CD4-positive, alpha-beta T cell treated with Interleukin-12 subunit alpha and Interleukin-12 subunit beta, for 1 hour (primary cell): Measurements from ENCODE around the gene ASTE1.

Experiments used
- DNase-seq: peaks from one replicate; pipeline ENCODE4 v3.0.0-alpha.2; 2020

Gene ASTE1, protein sequence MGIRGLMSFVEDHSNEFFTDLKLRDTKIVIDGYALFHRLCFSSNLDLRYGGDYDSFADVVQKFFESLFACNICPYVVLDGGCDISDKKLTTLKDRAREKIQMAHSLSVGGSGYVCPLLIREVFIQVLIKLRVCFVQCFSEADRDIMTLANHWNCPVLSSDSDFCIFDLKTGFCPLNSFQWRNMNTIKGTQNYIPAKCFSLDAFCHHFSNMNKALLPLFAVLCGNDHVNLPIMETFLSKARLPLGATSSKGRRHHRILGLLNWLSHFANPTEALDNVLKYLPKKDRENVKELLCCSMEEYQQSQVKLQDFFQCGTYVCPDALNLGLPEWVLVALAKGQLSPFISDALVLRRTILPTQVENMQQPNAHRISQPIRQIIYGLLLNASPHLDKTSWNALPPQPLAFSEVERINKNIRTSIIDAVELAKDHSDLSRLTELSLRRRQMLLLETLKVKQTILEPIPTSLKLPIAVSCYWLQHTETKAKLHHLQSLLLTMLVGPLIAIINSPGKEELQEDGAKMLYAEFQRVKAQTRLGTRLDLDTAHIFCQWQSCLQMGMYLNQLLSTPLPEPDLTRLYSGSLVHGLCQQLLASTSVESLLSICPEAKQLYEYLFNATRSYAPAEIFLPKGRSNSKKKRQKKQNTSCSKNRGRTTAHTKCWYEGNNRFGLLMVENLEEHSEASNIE

DNA sequence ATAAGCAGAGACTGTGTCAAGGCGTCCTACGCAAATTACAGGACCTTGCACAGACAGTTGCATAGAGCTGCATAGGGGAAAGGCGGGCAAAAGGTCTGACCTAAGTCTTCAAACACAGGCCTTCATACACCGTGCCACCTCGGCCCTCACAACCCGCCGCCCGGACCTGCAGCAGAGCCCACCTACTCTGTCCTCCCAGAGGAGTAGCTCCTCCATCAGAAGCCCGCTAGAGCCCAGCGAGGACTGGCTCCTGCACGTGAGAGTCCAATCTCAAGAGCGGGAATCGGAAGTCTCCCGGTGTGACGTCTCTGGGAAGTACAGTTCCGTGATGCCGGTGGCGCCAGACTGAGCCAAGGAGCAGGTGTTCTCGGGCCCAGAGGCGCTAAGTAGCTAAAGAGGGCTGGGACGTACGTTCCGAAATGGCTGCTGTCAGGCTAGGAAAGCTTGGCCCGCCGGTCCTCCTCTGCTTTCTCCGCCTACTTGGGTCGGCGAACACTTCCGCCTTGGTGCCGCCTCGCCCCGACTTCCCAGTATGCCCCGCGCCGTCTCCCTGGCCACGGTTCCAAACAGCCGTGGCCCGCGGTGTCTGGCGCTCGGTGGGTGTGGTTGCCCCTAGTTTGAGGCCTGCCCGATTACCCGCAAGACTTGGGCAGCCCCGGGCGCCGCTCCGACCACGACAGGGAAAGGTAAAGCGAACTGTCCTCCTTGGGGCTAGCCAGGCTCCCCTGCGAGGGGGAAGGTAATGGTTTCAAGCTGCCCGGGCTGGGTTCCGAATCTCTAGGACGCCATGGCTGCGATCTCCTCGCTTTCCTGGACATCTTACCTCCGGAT, at the start of gene ASTE1, which contains the start of gene NEK11:
Gene ASTE1 (minus strand): TSS at position 505 of the 831 bp plus-strand sequence. CDS start 1,519 bp downstream, outside the sequence.
Gene NEK11 (plus strand): TSS at position 557 of the 831 bp plus-strand sequence. CDS start 2,832 bp downstream, outside the sequence.
- DNase-seq: peak; percentile 94

DNA sequence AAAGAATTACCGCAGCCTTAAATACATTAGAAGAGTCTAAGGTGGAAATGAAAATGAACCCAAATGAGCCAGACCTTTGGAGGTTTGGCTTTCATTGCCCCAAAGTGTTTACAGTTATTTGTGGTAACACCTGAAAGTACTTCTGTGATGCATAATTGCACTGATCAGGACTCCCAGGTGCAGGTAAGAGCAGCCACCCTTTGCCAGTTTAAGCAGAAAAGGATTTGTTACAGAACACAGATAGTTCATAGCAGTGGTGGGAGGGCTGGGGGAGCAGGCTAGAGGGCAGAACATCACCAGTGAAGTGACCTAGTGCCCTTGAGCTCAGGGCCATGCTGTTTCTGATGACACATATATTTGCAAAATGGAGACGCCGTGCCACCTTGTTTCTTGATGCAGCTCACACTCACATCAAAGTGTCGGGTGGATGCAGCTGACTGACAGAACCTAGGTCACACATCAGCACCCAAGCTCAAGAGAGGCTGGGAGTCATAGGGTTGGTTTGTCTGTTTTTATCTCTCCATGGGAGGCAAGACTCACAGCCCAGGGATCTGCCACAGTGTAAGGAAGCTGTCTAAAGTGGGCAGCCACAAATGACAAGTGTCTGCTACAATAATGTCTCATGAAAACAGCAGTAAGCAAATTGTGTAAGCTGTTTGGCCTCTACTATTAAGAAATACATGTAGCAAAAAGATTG, 49.2 kb upstream of the ASTE1 start:
- DNase-seq: no peak

DNA sequence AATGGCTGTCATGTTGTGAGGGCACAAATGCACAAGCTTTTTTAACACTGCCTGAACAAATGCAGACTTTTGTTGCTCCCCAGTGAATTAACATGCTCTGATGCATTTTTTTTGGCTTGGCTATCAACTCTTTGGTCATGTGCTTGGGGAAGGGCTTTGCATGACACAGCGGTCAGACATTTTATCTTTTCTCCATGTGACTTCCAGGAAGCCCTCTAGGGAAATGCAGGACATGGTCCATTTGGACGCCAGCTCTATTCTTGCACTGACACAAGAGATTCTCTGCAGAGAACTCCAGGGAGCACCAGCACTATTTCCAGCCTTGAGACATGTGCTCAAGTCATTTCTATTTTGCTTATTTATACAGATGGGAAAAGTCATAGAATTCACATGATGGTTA, 46.2 kb upstream of the ASTE1 start:
- DNase-seq: no peak

DNA sequence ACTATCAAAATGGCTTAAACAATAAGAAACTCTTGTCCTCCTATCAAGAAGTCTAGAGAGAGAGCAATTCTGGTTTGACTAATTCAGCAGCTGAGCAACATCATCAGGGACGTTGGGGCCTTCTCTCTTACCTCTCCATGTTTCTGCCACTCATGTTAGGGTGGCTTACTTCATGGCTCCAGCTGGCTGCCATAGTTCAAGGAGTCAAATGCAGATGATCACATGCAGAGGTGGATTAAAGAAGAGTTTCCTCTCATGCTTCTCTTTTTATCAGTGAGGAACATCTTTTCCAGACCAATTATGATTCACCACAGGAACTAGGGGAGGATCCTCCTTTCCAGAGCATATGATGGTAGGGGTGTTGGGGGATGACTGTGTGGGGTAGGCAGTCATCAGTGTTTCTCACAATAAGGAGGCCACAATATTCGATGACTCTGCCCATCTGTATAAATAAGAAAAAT, 45.5 kb upstream of the ASTE1 start:
- no peak for DNase-seq

DNA sequence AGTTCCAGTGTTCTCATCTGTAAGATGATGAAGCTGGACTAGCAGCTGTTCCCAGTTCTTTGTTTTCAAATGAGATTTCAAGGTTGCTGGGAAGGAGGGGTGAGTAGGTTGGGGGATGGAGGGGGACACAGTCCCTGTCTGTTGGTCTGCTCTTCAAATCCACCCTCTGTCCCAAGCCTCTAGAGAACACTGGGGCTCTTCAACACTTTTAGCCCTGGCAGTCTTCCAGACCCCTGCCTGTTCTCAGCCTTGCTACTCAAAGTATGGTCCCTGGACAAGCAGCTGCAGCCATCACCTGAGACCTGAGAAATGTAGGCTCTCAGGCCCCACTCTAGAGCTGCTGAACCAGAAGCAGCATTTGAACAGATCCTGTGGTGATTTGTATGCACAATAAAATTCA, 41.4 kb upstream of the ASTE1 start:
- DNase-seq: no peak

DNA sequence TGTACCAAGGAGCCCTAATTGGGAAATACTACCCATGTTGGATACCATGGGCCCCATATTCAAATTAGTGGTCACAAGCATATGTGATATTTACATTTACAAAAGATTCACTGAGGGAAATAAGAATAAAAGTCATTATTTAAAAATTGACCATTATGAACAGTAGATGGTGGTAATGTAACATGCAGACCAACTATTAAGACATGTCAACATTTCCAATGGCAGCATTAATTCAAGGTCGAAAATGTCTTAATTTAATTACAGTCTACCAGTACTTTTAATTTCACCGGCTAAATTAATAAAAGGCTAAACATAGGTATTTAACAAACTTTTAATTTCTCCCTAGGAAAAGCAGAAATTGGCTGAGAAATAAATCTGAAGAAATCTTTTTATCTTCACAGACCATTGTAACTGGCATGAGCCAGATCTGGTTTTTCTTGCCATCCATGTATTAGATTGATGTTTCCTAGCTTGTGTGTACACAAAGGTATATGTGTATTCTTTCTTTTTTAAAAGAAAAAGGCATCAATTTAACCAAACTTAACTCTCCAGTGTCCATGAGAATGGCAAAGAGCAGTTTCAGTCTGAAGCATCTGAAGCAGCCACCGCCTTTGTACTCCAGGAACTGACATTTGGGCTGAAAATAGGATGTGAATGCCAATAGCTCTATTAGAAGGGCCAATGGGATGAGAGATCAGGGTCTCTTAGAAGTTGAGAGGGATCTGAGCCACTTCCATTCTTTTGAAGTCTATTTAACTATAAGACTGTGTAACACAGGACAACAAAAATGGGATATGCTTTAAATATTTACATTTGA, 26.6 kb upstream of the ASTE1 start:
- DNase-seq: no peak

DNA sequence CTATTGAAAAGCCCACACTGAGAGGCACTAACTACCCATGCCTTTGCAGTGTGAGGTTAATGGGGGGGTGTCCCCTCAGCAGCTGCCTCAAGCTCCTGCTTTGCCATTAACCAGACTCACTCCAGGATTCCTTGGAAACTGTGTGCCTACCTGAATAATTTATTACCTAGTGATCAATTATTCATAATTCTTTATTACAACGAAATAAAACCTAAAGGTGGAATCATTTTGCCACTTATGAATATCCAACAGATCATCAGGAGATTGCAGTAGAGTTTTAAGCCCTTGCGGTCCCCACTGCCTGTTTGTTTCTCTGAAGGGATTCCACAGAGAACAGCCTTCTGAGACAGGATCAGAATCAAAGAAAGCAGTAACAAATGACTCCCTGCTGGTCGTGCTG, 23.4 kb upstream of the ASTE1 start:
- no peak for DNase-seq

DNA sequence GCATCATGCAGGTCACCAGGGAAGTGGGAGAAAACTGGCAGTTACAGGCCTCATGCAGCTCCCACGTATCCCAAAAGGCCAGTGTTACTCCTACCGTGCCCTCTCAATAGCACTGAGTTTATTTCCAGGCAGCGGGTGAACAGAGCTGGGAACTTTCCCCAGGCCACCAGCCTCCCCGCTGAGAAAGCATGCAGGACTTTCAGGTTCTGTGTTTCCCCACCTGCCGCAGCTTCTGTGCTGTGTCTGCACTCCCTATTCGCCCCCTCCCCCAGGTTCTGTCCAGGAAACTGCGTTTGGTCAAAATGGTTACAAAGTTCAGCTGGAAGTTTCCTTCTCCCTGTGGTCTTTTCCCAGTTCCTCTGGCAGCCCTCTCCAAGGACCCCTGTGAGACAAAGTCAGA, 21.4 kb upstream of the ASTE1 start:
- no peak for DNase-seq

DNA sequence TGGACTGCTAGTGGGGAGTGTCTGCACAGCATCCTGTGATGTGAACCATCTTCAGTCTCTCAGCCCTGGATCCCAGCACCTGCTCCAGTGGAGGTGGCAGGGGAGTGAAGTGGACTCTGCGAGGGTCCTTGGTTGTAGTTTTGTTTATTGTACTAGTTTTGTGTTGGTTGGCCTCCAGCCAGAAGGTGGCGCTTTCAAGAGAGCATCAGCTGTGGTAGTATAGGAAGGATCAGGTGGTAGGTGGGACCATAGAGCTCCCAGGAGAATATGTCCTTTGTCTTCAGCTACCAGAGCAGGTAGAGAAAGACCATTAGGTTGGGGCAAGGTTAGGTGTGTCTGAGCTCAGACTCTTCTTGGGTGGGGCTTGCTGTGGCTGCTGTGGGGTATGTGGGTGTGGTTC, 21.0 kb upstream of the ASTE1 start:
- DNase-seq: no peak

DNA sequence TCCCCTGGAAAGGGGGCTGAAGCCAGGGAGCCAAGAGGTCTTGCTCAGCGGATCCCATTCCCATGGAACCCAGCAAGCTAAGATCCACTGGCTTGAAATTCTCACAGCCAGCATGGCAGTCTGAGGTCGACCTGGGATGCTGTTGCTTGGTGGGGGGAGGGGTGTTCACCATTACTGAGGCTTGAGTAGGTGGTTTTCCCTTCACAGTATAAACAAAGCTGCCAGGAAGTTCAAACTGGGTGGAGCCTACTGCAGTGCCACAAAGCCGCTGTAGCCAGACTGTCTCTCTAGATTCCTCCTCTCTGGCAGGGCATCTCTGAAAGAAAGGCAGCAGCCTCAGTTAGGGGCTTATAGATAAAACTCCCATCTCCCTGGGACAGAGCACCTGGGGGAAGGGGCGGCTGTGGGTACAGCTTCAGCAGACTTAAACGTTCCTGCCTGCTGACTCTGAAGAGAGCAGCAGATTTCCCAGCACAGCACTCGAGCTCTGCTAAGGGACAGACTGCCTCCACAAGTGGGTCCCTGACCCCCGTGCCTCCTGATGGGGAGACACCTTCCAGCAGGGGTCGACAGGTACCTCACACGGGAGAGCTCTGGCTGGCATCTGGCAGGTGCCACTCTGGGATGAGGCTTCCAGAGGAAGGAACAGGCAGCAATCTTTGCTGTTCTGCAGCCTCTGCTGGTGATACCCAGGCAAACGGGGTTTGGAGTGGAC, 15.8 kb upstream of the ASTE1 start:
- DNase-seq: peak; percentile 63

DNA sequence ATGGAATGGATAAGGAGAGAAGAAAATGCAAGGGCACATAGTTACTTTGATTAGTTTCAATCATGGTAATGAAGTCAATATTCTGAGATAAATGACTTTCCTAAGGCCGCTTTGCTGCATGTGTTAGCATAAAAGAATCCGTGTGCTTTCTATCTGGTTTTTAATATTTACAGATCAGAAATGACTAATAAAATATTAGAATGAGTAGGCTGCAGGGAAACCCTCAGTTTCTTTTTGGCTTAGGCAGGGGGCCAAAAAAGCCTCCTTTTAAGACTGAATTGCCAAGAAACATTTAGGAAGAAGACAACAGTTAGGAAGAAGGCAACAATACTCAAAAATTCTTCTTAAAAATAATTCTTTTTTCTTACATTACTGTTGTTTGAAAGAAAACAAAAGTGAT, 11.7 kb upstream of the ASTE1 start:
- DNase-seq: no peak

DNA sequence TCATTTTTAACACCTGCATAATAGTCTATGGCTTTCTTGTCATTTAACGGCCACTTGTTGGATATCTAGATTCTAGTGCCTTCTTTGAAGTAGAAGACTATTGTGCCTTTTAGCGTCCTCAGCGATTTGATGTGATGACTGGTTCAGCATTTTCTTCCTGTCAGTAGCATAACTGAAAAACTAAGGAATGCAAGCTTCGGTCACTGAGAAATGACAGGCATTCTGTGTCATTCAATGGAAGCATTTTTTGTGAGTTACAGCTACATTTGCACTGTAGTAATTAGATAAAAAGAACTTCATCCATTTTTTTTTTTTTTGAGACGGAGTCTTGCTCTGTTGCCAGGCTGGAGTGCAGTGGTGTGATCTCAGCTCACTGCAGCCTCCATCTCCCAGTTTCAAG, 10.4 kb upstream of the ASTE1 start:
- DNase-seq: no peak

DNA sequence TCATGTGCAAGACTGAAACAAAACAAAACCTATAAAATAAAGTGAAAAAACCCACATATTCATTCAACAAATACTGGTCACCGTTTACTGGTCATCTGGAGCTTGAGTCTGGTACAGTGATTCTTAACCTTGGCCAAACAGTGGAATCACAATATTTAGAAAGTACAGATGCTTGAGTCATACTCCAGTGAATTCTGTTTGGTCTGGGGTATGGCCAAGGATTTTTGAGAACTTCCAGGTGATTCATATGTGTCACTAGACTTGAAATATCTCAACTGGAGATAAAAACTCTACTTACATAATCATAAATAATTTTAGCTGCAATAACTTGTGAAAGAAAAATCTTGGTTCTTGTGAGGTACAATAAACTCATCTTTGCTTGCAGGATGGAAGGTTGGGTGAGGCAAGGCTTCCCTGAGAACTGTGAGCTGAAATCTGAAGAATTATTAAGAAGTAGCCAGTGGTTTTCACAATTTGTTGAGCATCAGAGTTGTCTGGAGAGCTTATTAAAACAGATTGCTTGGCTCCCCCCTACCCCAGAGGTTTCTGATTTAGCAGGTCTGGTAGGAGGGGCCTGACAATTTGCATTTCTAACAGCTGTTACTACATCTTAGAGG, 9.7 kb upstream of the ASTE1 start:
- DNase-seq: no peak

DNA sequence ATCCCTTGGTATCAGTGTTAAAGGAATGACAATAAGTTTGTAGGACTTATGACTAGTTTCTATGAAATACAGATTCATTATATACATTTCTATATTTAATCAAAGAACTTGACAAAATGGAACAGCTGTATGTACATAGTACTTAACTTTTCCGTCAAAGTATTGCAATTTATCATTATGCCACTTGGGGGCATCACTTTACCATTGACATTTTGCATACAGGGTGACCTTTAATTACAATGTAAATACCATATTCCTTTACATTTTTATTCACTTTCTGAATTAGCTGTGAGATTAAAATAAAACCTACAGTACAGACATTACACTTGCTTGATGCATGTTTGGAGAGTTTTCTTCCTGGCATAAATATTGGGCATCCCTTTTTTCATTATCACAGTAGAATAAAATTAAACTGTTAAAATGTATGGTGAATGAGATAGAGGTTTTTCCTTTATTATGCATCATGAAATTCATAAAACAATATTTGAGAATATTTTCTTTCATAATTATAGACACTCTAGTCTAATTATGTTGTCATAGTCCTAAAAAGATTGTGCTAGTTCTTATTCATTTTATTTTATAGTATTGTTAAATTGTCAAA, 7.0 kb upstream of the ASTE1 start:
- peak; percentile 72 for DNase-seq

DNA sequence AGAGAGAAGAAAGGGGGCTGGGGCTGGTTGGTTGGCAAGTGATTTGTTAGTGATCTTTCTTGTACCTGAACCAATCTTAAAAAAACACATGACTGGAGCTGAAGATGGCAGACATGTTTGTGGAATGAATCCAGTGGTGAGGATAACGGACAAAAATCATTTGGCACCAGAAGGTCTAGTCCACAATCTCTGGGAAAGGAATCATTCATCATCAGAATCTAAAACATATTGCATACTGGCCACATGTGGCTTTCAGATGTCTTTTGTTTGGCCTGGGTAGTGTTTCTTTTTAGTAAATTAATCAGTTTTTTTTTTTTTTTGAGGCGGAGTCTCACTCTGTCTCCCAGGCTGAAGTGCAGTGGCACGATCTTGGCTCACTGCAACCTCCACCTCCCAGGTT, 5.0 kb upstream of the ASTE1 start:
- DNase-seq: no peak

DNA sequence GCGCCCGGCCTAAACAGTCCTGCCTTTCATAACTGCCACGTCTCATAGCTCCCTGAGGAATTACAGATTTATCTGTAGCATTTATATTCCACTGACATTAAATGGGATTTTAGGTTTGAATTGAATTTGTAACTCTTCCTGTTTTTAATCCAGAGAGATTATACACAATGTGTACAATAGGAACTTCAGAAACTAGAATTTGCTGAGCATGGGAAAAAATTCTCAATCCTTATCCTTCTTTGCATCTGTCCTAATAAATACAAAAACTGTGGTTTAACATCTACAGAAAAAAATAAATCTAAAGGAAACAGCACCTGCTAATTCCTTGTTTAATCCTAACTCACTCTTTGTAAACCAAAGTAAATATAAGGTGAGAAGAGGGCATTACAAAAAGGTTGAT, 2.2 kb upstream of the ASTE1 start:
- DNase-seq: no peak

DNA sequence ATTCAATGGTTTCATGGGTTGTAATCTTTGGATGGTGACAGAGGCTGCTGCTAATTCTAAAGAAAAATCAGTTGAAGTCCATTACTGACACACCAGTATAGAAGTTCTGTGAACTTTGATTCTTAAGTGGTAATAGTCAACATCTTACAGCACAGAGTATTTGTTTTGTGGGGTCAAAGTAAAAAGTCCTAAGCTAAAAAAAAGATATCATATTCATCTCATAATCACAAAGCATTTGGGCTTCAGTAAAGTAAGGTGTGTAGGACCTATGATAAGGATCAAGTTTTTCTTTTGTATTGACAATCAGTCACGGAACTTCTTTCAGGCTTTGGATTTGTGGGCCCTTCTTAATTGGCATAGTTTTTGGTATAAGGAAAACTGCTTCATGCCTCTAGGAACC, 1.1 kb downstream of the ASTE1 start:
- DNase-seq: no peak

DNA sequence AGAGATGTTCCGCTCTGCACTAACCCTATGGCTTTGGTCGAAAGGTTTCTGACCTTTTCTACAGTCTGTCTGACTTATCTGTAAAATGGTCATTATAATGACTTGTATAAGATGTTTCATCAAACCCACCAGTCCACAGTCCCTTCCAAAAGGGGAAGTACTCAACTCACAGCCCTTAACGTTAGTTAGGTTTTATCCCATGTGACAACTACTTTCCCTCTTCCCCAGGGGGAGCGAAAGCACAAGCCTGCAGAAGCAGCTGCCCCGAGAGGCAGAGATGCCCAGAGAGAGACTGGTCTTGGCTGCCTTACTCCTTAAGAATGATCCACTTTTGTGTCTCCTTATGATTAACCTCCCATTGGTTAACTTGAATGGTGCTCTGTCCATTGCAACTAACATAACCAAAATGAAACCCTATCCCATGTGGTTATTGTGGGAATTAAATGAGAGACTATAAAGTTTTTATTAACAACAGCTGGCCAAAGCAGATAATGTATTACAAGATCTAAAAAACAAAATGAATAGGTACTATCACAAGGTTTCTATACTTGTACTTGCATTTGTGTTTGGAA, 6.4 kb downstream of the ASTE1 start:
- no peak for DNase-seq

DNA sequence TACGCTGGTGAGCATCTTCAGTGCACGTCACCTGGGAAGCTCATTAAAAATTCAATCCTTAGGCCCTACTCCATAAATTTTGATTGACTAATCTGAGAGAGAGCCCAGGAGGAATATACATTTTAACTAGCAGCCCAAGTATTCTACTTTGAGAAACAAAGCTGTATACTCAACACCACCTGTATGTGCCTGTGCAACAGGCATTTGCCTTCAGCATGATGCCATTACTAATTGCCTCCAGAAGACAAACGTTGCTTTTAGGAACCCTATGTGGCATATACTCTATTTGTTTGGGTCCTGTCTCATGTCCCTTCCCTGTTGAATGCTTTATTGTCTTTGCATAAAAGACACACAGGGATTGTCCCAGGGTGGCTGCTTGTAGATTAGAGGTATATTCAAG, 7.7 kb downstream of the ASTE1 start:
- DNase-seq: no peak

DNA sequence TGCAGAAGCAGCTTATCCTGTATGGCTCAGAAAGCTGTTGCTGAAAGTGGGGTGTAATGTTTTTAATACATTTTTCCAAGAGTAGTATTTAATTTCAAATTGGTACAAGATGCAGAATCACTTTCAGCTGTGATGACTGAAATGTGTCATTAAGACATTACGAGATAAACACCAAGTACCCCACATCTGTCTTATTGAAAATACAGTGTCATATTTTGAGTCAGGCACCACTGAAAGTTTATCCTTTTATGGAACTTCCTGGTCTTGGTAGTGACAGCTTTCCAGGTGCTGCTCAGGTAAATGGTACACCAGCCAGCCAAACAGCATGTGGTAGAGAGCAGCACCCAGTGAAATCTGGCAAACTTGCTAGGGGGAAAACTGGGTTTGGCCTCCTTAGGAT, 16.9 kb downstream of the ASTE1 start:
- no peak for DNase-seq
